Ectodermal cell (in vitro differentiated cells): ENCODE results near the gene VANGL2.
"Not testable (repeated sequence)": the region's sequence is repeated elsewhere in the genome, so short reads cannot be mapped to it uniquely, and the experiment has no call there.

Source experiments
- H3K27ac ChIP-seq: 2 replicates; pipeline ENCODE4 v1.7.0; 2013; ENCODE audit warnings: mild to moderate bottlenecking, low read depth, low read length; ENCODE audit not compliant: insufficient read depth, poor library complexity, severe bottlenecking
- H3K27me3 ChIP-seq: 2 replicates; pipeline ENCODE4 v1.7.0; 2013; ENCODE audit warnings: mild to moderate bottlenecking, low read length; ENCODE audit not compliant: insufficient read depth, control insufficient read depth, poor library complexity, severe bottlenecking
- H3K36me3 ChIP-seq: one replicate; pipeline ENCODE4 v1.7.0; 2013; ENCODE audit warnings: low read length; ENCODE audit not compliant: control insufficient read depth, insufficient read depth
- H3K4me1 ChIP-seq: one replicate; pipeline ENCODE4 v1.7.0; 2013; ENCODE audit warnings: low read length; ENCODE audit not compliant: control insufficient read depth, insufficient read depth
- H3K4me3 ChIP-seq: 2 replicates; pipeline ENCODE4 v1.7.0; 2013; ENCODE audit warnings: low read depth, low read length, control low read depth; ENCODE audit not compliant: insufficient read depth
- H3K9me3 ChIP-seq: 2 replicates; pipeline ENCODE4 v1.7.0; 2013; ENCODE audit warnings: mild to moderate bottlenecking, low read length, moderate library complexity; ENCODE audit not compliant: control insufficient read depth
- WGBS, 2 experiments: methylation state at CpG; one replicate each; pipeline ENCODE4 v1.1.7; 2013; ENCODE audit warnings: missing lambda C conversion rate in 2 of 2; 5-methylcytosine and 5-hydroxymethylcytosine counted together

VANGL2 gene

DNA sequence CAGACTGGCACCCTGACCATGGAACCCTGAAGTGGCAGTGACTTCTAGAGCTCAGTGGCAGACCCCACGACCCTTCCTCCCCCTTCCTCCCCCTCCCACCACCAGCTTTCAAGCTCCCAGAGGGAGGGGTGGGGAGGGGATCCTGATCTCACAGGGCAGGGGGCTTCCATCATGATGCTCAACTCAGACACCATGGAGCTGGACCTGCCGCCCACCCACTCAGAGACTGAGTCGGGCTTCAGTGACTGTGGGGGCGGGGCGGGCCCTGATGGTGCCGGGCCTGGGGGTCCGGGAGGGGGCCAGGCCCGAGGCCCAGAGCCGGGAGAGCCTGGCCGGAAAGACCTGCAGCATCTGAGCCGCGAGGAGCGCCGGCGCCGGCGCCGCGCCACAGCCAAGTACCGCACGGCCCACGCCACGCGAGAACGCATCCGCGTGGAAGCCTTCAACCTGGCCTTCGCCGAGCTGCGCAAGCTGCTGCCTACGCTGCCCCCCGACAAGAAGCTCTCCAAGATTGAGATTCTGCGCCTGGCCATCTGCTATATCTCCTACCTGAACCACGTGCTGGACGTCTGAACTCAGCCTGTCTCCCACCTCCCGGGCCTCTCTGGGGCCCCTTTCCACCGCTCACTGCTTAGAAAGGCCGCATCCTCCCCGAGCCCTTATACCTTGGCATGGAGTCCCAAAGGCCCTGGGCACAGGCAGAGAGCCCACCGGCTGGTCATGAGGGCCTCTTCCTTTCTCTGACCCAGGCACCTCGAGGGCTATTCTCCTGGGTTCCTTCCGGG, 29.6 kb upstream of the VANGL2 start:
- H3K27ac ChIP-seq: no peak overlapping the region
- H3K4me3 ChIP-seq: no peak overlapping the region
- no peaks in the 10 kb centered on the region for H3K36me3 ChIP-seq
- peaks cover 40% of the 10 kb centered on the region for H3K4me1 ChIP-seq
- no peaks in the 10 kb centered on the region for H3K27me3 ChIP-seq
- 90 to 91% methylated on average over 41 to 42 of the region's 42 CpGs for WGBS, 2 experiments
- H3K9me3 ChIP-seq: no peaks in the 10 kb centered on the region

DNA sequence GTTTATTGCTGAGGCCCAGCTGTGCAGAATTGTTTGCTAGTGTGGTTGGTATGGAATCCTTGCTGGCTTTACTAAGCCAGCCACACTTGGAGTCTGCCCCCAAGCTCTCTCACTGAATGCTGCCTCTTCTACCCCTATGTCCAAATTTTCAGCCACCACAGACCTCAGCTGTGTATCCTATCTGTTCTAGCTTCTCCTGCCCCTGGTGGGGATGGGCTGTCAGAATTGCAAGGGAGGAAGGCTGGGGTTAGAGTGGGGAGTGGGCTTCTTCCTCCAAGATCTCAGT, 29.1 kb upstream of the VANGL2 start:
- Histone ChIP-seq H3K9me3 (no peaks in the 10 kb centered on the region), H3K27ac (no peak overlapping the region), H3K4me3 (no peak overlapping the region), H3K27me3 (no peaks in the 10 kb centered on the region), H3K36me3 (no peaks in the 10 kb centered on the region), H3K4me1 (peaks cover 41% of the 10 kb centered on the region)

DNA sequence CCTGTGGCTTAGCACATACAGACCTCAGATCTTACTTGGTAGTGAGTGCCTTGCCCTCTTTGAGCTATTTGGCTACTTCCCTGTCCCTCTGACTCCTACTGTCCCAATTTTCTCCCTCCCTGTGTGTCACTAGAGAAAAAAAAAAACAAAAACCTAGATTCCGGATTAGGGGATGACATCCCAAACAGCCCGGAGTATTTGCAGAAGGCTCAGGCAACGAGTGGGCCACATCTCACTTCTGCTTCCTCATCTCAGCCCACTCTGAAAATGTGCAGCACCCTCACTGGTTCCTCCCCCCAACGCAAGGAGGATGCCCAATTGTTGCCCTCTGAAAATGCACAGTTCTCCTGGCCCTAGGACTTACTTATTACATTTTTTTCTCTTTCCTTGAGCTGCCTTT, 28.6 kb upstream of the VANGL2 start:
- H3K27ac ChIP-seq: no peak overlapping the region
- H3K4me3 ChIP-seq: no peak overlapping the region
- peaks cover 40% of the 10 kb centered on the region for H3K4me1 ChIP-seq
- no peaks in the 10 kb centered on the region for H3K9me3 ChIP-seq
- H3K27me3 ChIP-seq: no peaks in the 10 kb centered on the region
- WGBS, 2 experiments: 94 to 97% methylated on average over 4 of the region's 4 CpGs
- no peaks in the 10 kb centered on the region for H3K36me3 ChIP-seq

DNA sequence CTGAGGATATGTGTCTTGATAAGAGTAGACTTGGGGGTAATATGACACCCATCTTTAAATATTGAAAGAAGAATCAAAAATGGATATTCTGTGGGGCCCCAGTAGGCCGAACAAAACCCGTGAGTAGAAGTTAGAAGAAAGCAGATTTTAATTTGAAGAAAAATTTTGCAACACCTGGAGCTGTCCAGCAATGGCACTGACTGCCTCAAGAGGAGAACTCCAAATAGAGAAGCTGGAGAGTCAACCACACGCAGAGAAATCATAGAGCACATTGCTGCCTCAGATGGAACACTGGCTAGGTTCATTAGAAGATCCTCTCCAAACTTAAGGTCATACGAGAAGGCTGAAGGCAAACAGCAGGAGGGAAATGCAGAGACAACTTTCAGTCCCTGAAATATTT, 26.7 kb upstream of the VANGL2 start:
- Histone ChIP-seq H3K36me3 (no peaks in the 10 kb centered on the region), H3K4me3 (no peak overlapping the region), H3K4me1 (peaks cover 43% of the 10 kb centered on the region), H3K27me3 (no peaks in the 10 kb centered on the region), H3K27ac (no peak overlapping the region), H3K9me3 (no peaks in the 10 kb centered on the region)
- 91 to 94% methylated on average over 4 of the region's 4 CpGs for WGBS, 2 experiments

DNA sequence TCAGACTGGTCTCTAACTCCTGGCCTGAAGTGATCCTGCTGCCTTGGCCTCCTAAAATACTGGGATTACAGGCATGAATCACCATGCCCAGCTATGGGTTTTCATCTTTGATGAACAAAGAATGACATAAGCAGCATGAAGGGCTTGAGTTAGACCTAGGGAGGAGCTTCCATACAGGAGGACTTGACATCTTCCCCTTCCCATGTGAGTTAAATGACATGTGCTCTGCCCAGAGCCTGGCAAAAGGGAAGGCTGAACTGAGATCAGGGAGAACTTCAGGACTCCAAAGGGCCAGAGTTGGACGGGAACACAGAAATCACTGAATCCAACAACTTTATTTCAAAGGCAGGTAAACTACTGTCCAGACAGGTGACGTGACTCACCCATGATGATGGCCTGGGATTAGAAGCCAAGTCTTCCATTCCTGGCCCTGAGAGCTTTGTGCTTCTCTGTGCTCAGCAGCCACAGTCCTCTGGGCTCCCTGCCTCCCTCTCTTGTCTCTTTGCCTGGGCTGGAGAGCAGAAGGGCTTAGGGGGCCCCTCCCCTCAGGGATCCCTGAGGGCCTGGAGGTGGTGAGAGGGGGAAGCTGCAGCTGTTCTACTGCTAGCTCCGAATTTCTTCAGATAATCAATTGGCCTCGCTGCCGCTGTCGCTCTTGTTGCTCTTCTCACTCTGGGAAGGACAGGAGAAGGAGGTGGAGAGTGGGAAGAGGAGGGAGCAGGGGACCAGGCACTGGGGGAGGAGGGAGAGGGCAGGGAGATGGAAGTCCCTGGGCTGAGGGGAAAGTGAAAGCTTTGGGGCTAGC, 25.9 kb upstream of the VANGL2 start:
- WGBS, 2 experiments: 27% methylated on average over 6 of the region's 6 CpGs
- H3K27ac ChIP-seq: peak overlapping the region; percentile 93

DNA sequence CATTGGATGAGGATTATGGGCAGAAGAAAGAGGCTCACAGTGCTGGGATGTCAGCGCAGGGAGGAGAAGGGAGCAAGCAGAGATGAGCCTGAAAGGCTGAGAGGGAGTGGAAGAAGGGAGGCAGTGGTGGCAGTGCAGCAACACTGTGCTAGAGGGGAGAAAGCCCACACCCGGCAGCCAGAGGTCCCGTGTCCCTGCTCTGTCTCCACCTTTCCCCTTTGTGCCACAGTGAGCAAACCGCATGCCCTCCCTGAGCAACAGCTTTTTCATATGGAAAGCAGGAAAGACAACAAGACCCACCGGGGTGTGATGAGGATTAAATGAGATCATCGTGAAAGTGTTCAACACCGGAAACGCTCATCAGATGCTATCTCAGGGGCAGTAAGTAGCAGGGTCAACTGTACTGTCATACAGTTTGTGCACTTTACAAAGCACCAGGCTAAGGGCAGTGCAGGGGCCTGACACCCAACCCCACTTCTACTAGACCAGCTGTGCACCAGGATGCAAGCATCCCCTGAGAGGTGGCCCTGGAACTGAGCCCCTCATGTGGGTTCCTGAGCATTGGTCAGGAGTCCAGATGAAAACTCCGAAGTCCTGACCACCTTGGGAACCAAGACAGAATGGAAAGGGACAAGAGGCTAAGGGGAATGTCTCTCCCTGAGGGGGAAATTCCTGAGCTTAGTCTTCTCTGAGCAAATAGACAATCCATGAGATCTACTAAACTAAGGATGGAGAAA, 24.4 kb upstream of the VANGL2 start:
- Histone ChIP-seq H3K27ac (peak overlapping the region; percentile 93), H3K36me3 (no peaks in the 10 kb centered on the region), H3K9me3 (no peaks in the 10 kb centered on the region), H3K4me3 (peak overlapping the region; percentile 18), H3K4me1 (peaks cover 37% of the 10 kb centered on the region), H3K27me3 (no peaks in the 10 kb centered on the region)
- WGBS, 2 experiments: 3 to 4% methylated on average over 9 of the region's 9 CpGs

More for the DNA sequence above, 25.9 kb upstream of the VANGL2 start:
- no peaks in the 10 kb centered on the region for H3K9me3 ChIP-seq
- H3K27me3 ChIP-seq: no peaks in the 10 kb centered on the region
- no peaks in the 10 kb centered on the region for H3K36me3 ChIP-seq
- no peak overlapping the region for H3K4me3 ChIP-seq
- H3K4me1 ChIP-seq: peaks cover 43% of the 10 kb centered on the region

DNA sequence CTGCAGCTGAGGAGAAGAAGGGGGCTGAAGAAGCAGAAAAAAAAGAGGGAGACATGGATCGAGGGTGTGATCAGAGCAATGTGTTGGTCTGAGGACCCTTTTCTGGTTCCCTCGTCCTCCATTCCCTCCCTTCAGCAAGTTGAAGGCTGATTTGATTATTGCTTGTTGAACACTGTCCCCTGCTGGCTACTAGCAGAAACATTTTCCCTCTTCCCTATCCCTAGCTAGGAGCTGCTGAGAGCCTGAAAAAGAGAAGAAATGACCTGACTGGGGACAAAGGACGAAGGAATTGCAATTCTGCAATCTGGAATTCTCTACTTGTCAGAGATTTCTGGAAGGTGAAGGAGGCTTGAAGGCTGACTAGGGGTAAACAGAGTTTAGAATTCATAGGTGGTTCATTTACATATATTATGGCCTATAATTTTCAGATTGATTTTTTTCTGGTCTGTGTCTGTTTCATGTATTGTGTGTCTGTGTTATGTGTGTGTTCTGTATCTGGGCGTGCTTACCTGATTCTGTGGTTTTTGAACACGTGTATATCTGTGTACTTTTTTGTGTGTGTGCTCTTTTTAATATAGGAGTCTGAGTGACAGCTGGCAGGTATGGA, 23.7 kb upstream of the VANGL2 start:
- Histone ChIP-seq H3K4me3 (no peak overlapping the region), H3K27ac (peak overlapping the region; percentile 93), H3K4me1 (peaks cover 32% of the 10 kb centered on the region), H3K9me3 (no peaks in the 10 kb centered on the region), H3K27me3 (no peaks in the 10 kb centered on the region), H3K36me3 (no peaks in the 10 kb centered on the region)
- WGBS, 2 experiments: 21 to 26% methylated on average over 5 of the region's 5 CpGs

DNA sequence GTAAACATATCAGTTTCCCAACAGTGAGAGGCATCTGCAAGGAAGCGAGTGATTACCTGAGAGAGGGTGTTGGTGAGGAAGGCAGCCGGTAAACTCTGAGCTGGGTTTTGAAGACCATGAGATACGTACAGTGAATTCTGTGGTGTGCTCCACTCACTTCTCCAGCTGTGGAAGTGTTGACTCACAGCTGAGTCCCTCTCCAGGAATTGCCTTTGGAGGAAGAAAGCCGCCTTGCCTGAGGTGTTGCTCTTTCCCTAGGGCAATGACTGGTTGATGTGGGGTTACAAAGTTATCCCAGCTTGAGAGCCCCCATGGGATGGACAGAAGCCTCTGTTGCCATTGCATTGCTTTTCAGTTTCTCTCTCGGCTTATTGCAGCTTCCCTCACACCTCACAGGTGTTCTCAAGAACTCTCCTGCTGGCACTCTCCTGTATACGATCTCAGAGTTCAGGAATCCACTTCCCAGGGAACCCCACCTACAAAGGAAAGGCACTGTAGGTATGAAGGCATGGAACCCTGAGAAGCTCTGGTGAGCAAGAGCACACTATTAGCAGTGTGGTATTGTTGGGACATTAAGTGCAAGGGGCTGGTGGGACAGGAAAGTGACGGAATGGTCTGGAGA, 22.7 kb upstream of the VANGL2 start:
- no peaks in the 10 kb centered on the region for H3K9me3 ChIP-seq
- H3K4me3 ChIP-seq: no peak overlapping the region
- no peaks in the 10 kb centered on the region for H3K27me3 ChIP-seq
- 86 to 88% methylated on average over 7 of the region's 7 CpGs for whole genome bisulfite sequencing, 2 experiments
- H3K4me1 ChIP-seq: peaks cover 32% of the 10 kb centered on the region
- H3K36me3 ChIP-seq: no peaks in the 10 kb centered on the region
- no peak overlapping the region for H3K27ac ChIP-seq

DNA sequence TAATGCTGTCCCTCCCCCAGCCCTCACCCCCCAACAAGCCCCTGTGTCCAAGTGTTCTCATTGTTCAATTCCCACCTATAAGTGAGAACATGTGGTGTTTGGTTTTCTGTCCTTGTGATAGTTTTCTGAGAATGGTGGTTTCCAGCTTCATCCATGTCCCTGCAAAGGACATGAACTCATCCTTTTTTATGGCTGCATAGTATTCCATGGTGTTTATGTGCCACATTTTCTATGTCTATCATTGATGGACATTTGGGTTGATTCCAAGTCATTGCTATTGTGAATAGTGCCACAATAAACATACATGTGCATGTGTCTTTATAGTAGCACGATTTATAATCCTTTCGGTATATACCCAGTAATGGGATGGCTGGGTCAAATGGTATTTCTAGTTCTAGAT, 15.6 kb upstream of the VANGL2 start:
- not testable (repeated sequence) for H3K36me3 ChIP-seq, H3K4me1 ChIP-seq, H3K9me3 ChIP-seq, H3K27me3 ChIP-seq, H3K4me3 ChIP-seq, H3K27ac ChIP-seq
- 100% methylated on average over 2 of the region's 2 CpGs for WGBS, 2 experiments
